ENCODE results near the gene ASTN2. TPM values are rescaled to one million over a fixed set of nuclear protein-coding genes. Genes with fewer than 3 reads are reported as not detected.

ASTN2 gene
- total RNA-seq, 2 experiments from 2014 or later, result 5.2 to 6.0 TPM

DNA sequence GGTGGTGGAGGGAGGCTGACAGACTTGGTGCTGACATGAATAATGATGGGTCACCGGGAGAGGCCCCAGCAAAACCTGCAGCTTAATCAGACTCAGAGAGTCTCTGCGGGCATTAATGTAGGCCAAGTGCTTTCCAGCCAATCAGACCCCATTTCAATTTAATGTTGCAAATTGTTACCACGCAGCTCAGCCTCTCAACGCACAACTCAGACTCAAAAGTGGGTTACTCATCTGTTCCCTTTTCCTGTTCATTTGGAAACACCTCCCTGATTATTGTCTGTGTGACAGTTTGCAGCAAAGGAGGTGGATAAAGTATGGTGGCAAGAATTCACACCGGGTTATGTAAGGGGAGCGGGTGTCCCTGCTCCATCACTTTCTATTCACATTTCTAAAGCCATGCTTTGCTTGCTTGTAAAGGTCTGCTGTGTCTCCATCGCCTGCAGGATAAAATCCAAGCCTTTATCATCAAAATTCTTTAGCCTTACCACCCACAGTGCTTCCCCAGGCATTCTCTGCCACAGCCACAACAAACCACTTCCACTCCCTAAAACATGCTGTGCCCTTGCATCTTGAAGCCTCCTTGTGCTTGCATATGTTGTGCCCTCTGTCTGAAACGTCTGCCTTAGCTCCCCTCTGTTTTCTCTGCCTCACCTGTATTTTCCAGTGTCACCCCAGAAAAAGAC, 156.5 kb downstream of the ASTN2 start:
- Mint-ChIP-seq H3K4me3 (no peak overlapping the region), H3K4me1 (no peaks in the 10 kb centered on the region), H3K36me3 (no peaks in the 10 kb centered on the region), H3K27me3 (no peaks in the 10 kb centered on the region), H3K27ac (no peak overlapping the region), H3K9me3 (peaks cover 1% of the 10 kb centered on the region)
- DNase-seq (no peak), ATAC-seq (ENCODE audit: low read depth) (no peak)
- POLR2A ChIA-PET, result no interaction called here

DNA sequence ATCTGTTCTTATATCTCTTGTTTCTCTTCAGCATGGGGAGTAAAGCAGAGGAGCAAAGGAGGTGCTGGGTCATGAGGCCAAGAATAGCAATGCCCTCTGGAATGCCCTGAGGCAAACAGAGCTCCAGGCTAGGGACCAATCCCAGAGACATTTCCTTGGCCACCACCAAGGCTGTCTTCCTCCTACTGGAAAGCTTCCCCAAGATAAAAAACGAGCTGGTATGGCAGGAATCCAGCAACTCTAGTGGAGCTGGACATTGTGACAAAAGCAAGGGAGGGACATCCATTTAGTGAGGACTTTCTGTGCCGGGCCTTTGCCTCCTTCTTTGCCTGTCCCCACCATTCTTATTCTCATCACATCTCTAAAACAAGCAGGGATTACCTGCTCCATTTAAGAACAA, 161.6 kb downstream of the ASTN2 start:
- no peak overlapping the region for H3K27ac Mint-ChIP-seq
- no peaks in the 10 kb centered on the region for H3K4me1 Mint-ChIP-seq
- H3K36me3 Mint-ChIP-seq, result no peaks in the 10 kb centered on the region
- no peak overlapping the region for H3K4me3 Mint-ChIP-seq
- no peaks in the 10 kb centered on the region for H3K27me3 Mint-ChIP-seq
- no peak for DNase-seq
- H3K9me3 Mint-ChIP-seq, result peaks cover 1% of the 10 kb centered on the region
- POLR2A ChIA-PET, result no interaction called here
- no peak for ATAC-seq (ENCODE audit: low read depth)

GRCh38 chr9:117250610-117251215, 164.1 kb downstream of the ASTN2 start:
- peaks cover 1% of the 10 kb centered on the region for H3K9me3 Mint-ChIP-seq
- ATAC-seq (ENCODE audit: low read depth) (no peak), DNase-seq (no peak)
- no peaks in the 10 kb centered on the region for H3K36me3 Mint-ChIP-seq
- H3K27me3 Mint-ChIP-seq, result no peaks in the 10 kb centered on the region
- H3K4me3 Mint-ChIP-seq, result no peak overlapping the region
- no peak overlapping the region for H3K27ac Mint-ChIP-seq
- POLR2A ChIA-PET, result no interaction called here
- H3K4me1 Mint-ChIP-seq, result no peaks in the 10 kb centered on the region

- Mint-ChIP-seq H3K4me1 (no peaks in the 10 kb centered on the region), H3K4me3 (no peak overlapping the region), H3K36me3 (no peaks in the 10 kb centered on the region), H3K9me3 (no peaks in the 10 kb centered on the region), H3K27ac (no peak overlapping the region), H3K27me3 (no peaks in the 10 kb centered on the region)
- ATAC-seq (ENCODE audit: low read depth) (no peak), DNase-seq (no peak)
- POLR2A ChIA-PET, result no interaction called here
Measured at GRCh38 chr9:117249799-117250198, 165.1 kb downstream of the ASTN2 start.

DNA sequence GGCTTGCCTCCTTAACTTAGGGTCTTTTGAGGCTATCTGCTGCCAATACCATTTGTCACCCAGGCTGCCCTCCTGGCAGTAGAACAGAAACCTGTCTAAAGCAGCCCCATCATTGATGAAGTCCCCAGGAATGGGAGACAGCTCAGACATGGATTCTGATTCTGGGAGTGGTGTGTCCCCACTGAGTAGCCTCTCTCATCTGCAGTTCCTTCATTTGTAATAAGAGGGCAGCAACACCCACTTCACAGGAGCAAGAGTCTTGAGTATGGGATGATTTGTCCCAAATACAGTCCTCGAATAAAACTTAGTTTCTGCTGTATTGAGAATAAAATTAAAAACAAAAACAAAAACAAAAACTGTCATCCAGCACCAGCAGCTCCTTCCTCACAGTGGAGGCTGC, 167.6 kb downstream of the ASTN2 start:
- Mint-ChIP-seq H3K9me3 (no peaks in the 10 kb centered on the region), H3K27ac (no peak overlapping the region), H3K27me3 (no peaks in the 10 kb centered on the region), H3K4me3 (no peak overlapping the region), H3K36me3 (no peaks in the 10 kb centered on the region), H3K4me1 (no peaks in the 10 kb centered on the region)
- POLR2A ChIA-PET, result no interaction called here
- no peak for ATAC-seq (ENCODE audit: low read depth)
- no peak for DNase-seq

DNA sequence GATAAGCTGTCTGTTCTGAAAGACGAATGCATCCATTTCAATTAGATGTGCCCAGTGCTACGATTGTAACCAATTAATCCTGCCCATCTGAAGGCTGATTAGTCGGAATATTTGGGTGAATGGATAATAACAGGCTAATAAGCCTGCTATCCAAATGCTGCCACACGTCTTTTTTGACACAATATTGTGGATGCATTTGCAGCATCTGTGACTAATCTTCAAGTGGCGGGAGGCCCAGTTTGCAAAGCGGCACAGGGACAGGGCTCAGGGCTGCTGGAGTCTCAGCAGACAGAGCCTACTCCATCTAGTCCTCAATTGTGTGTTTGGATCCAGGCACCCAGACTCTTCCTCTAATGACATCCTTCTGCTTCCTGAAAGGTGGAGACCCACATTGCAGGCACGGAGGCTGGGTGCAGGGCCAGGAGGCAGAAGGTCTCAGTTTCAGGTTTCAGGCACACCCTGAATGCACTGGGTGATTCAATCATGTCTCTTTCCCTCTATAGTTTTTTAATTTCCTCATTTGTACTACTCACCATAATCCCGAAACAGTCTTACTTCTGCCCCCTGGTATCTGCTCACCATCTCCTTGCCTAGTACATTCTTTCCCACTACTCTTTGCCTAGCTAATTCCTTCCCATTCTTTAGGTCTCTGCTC, 169.6 kb downstream of the ASTN2 start:
- Mint-ChIP-seq H3K9me3 (no peaks in the 10 kb centered on the region), H3K4me1 (no peaks in the 10 kb centered on the region), H3K36me3 (no peaks in the 10 kb centered on the region), H3K27me3 (no peaks in the 10 kb centered on the region), H3K27ac (no peak overlapping the region), H3K4me3 (no peak overlapping the region)
- POLR2A ChIA-PET, result no interaction called here
- no peak for ATAC-seq (ENCODE audit: low read depth)
- no peak for DNase-seq

GRCh38 chr9:117242082-117242481, 172.8 kb downstream of the ASTN2 start:
- no peaks in the 10 kb centered on the region for H3K9me3 Mint-ChIP-seq
- H3K27ac Mint-ChIP-seq, result no peak overlapping the region
- no peaks in the 10 kb centered on the region for H3K36me3 Mint-ChIP-seq
- POLR2A ChIA-PET, result no interaction called here
- no peak for ATAC-seq (ENCODE audit: low read depth)
- H3K27me3 Mint-ChIP-seq, result no peaks in the 10 kb centered on the region
- H3K4me1 Mint-ChIP-seq, result no peaks in the 10 kb centered on the region
- no peak for DNase-seq
- no peak overlapping the region for H3K4me3 Mint-ChIP-seq

GRCh38 chr9:117239428-117239827, 175.4 kb downstream of the ASTN2 start:
- ATAC-seq (ENCODE audit: low read depth), result no peak
- no peaks in the 10 kb centered on the region for H3K27me3 Mint-ChIP-seq
- POLR2A ChIA-PET, result no interaction called here
- no peaks in the 10 kb centered on the region for H3K9me3 Mint-ChIP-seq
- no peak for DNase-seq
- H3K4me1 Mint-ChIP-seq, result no peaks in the 10 kb centered on the region
- H3K27ac Mint-ChIP-seq, result no peak overlapping the region
- no peaks in the 10 kb centered on the region for H3K36me3 Mint-ChIP-seq
- H3K4me3 Mint-ChIP-seq, result no peak overlapping the region

GRCh38 chr9:117234103-117234502, 180.8 kb downstream of the ASTN2 start:
- DNase-seq (no peak), ATAC-seq (ENCODE audit: low read depth) (no peak)
- H3K4me1 Mint-ChIP-seq, result no peaks in the 10 kb centered on the region
- H3K4me3 Mint-ChIP-seq, result no peak overlapping the region
- no peaks in the 10 kb centered on the region for H3K36me3 Mint-ChIP-seq
- POLR2A ChIA-PET, result no interaction called here
- H3K9me3 Mint-ChIP-seq, result peaks cover 1% of the 10 kb centered on the region
- H3K27ac Mint-ChIP-seq, result no peak overlapping the region
- H3K27me3 Mint-ChIP-seq, result no peaks in the 10 kb centered on the region

DNA sequence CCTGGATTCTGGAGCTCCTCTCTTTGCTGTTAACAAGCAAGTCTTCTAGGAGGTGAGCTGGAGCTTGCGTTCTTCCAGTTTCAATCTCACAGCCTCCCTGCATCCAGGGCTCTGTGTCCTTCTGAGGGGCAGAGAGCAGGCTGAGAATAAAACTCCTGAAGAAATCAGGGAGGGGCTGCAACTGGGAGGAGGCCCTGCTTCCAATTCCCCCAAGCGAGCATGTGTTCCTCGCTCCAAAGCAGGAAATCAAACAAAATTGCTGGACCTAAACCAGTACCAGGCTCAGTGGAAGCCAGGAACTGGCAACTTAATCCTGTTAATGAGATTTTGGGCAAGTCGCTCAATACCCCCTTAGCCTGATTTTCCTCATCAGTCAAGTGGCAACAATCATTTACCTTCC, 181.8 kb downstream of the ASTN2 start:
- Mint-ChIP-seq H3K4me1 (no peaks in the 10 kb centered on the region), H3K27ac (no peak overlapping the region), H3K9me3 (peaks cover 2% of the 10 kb centered on the region), H3K4me3 (no peak overlapping the region), H3K27me3 (no peaks in the 10 kb centered on the region), H3K36me3 (no peaks in the 10 kb centered on the region)
- POLR2A ChIA-PET, result no interaction called here
- no peak for DNase-seq
- ATAC-seq (ENCODE audit: low read depth), result no peak

- H3K27ac Mint-ChIP-seq, result no peak overlapping the region
- no peaks in the 10 kb centered on the region for H3K4me1 Mint-ChIP-seq
- H3K36me3 Mint-ChIP-seq, result no peaks in the 10 kb centered on the region
- H3K9me3 Mint-ChIP-seq, result peaks cover 2% of the 10 kb centered on the region
- POLR2A ChIA-PET, result no interaction called here
- no peak overlapping the region for H3K4me3 Mint-ChIP-seq
- no peaks in the 10 kb centered on the region for H3K27me3 Mint-ChIP-seq
- no peak for ATAC-seq (ENCODE audit: low read depth)
- DNase-seq, result no peak
Measured at GRCh38 chr9:117232281-117232680, 182.6 kb downstream of the ASTN2 start.

- H3K4me1 Mint-ChIP-seq, result no peaks in the 10 kb centered on the region
- H3K9me3 Mint-ChIP-seq, result peaks cover 4% of the 10 kb centered on the region
- no peaks in the 10 kb centered on the region for H3K27me3 Mint-ChIP-seq
- no peak overlapping the region for H3K4me3 Mint-ChIP-seq
- no peak overlapping the region for H3K27ac Mint-ChIP-seq
- DNase-seq (no peak), ATAC-seq (ENCODE audit: low read depth) (no peak)
- no peaks in the 10 kb centered on the region for H3K36me3 Mint-ChIP-seq
- POLR2A ChIA-PET, result no interaction called here
Measured at GRCh38 chr9:117231012-117231411, 183.8 kb downstream of the ASTN2 start.

- POLR2A ChIA-PET, result no interaction called here
- Mint-ChIP-seq H3K27ac (no peak overlapping the region), H3K4me1 (no peaks in the 10 kb centered on the region), H3K36me3 (no peaks in the 10 kb centered on the region), H3K9me3 (peaks cover 4% of the 10 kb centered on the region), H3K27me3 (no peaks in the 10 kb centered on the region), H3K4me3 (no peak overlapping the region)
- no peak for ATAC-seq (ENCODE audit: low read depth)
- no peak for DNase-seq
Measured at GRCh38 chr9:117224695-117225094, 190.2 kb downstream of the ASTN2 start.

- Mint-ChIP-seq H3K4me3 (no peak overlapping the region), H3K27ac (no peak overlapping the region), H3K36me3 (no peaks in the 10 kb centered on the region), H3K9me3 (no peaks in the 10 kb centered on the region), H3K4me1 (no peaks in the 10 kb centered on the region), H3K27me3 (no peaks in the 10 kb centered on the region)
- DNase-seq, result no peak
- POLR2A ChIA-PET, result no interaction called here
- ATAC-seq (ENCODE audit: low read depth), result no peak
Measured at GRCh38 chr9:117218951-117219350, 195.9 kb downstream of the ASTN2 start.

All from activated naive CD8-positive, alpha-beta T cell treated with anti-CD3 and anti-CD28 coated beads, Interleukin-2, amount 10 ng/mL, durations not matched to agents 7 days and 5 days (primary cell).